AG04450 (cell line): ENCODE results near the gene HOXB2. TPM values are rescaled to one million over a fixed set of nuclear protein-coding genes. Genes with fewer than 3 reads are reported as not detected.

Source experiments
- CTCF ChIA-PET: fragments of 300-600, 350-600 bp; formaldehyde crosslinking; extraction: SDS; loops from one replicate; lab custom pipeline; 2022; ENCODE audit warnings: antibody characterized with exemption, inconsistent platforms; lab: Charles Lee
- POLR2A ChIA-PET: fragments of 350-600 bp; formaldehyde crosslinking; extraction: SDS; loops from one replicate; lab custom pipeline; 2021; ENCODE audit warnings: antibody characterized with exemption, inconsistent platforms; lab: Yijun Ruan, JAX
- DNase-seq: peaks from one replicate; pipeline ENCODE4 v3.0.0-alpha.2; 2011; ENCODE audit warnings: low read depth, low spot score
- H3K27ac ChIP-seq: one replicate; pipeline ENCODE4 v1.5.1; 2012; ENCODE audit warnings: low read depth, low read length, control low read depth
- H3K27me3 ChIP-seq: one replicate; pipeline ENCODE4 v1.6.0; 2012; ENCODE audit warnings: low read length; ENCODE audit not compliant: control insufficient read depth, insufficient read depth
- H3K4me3 ChIP-seq: 2 replicates; pipeline ENCODE4 v1.5.1; 2011; ENCODE audit warnings: mild to moderate bottlenecking, low read depth, low read length, control low read depth
- H3K9me3 ChIP-seq: 2 replicates; pipeline ENCODE4 v1.5.1; 2012; ENCODE audit warnings: low read length; ENCODE audit not compliant: control insufficient read depth, insufficient read depth
- polyA minus RNA-seq: library from RNA; depleted of rRNA, polyadenylated mRNA; stranded (reverse); fragments of >200 nt; gene quantifications from 2 replicates; pipeline ENCODE4 v1.2.3, GENCODE V29; 2011; rRNA and poly(A)+ RNA removed
- polyA plus RNA-seq: library from polyadenylated mRNA; depleted of rRNA; stranded (reverse); fragments of >200 nt; gene quantifications from 2 replicates; pipeline ENCODE4 v1.2.3, GENCODE V29; 2011; rRNA removed
- TF ChIP-seq, protein P1 (sequence below): IDR thresholded peaks from 2 replicates; pipeline ENCODE4 v1.5.1; 2011; ENCODE audit warnings: low read depth, low read length, control low read depth, inconsistent platforms

The HOXB2 gene
- polyA plus RNA-seq (16.3 and 17.9 TPM in 2 replicates), polyA minus RNA-seq (7.4 and 10.2 TPM in 2 replicates)

- TF ChIP-seq, protein P1, sequence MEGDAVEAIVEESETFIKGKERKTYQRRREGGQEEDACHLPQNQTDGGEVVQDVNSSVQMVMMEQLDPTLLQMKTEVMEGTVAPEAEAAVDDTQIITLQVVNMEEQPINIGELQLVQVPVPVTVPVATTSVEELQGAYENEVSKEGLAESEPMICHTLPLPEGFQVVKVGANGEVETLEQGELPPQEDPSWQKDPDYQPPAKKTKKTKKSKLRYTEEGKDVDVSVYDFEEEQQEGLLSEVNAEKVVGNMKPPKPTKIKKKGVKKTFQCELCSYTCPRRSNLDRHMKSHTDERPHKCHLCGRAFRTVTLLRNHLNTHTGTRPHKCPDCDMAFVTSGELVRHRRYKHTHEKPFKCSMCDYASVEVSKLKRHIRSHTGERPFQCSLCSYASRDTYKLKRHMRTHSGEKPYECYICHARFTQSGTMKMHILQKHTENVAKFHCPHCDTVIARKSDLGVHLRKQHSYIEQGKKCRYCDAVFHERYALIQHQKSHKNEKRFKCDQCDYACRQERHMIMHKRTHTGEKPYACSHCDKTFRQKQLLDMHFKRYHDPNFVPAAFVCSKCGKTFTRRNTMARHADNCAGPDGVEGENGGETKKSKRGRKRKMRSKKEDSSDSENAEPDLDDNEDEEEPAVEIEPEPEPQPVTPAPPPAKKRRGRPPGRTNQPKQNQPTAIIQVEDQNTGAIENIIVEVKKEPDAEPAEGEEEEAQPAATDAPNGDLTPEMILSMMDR, result no peak
- ChIA-PET CTCF (no interaction called here), POLR2A (no interaction called here)
- DNase-seq, result no peak
- Histone ChIP-seq H3K4me3 (peak within 1 kb of the TSS; percentile 87), H3K9me3 (no peaks in the 10 kb centered on the region; the same call in 1 of the 2 replicates), H3K27ac (peak within 1 kb of the TSS; percentile 97), H3K27me3 (no peaks in the 10 kb centered on the region)
These were observed at the start of gene HOXB2 for GRCh38 chr17:48545022-48545375. Gene HOXB2 (minus strand): TSS chr17:48545109. CDS start chr17:48544911, 198 bp downstream.

DNA sequence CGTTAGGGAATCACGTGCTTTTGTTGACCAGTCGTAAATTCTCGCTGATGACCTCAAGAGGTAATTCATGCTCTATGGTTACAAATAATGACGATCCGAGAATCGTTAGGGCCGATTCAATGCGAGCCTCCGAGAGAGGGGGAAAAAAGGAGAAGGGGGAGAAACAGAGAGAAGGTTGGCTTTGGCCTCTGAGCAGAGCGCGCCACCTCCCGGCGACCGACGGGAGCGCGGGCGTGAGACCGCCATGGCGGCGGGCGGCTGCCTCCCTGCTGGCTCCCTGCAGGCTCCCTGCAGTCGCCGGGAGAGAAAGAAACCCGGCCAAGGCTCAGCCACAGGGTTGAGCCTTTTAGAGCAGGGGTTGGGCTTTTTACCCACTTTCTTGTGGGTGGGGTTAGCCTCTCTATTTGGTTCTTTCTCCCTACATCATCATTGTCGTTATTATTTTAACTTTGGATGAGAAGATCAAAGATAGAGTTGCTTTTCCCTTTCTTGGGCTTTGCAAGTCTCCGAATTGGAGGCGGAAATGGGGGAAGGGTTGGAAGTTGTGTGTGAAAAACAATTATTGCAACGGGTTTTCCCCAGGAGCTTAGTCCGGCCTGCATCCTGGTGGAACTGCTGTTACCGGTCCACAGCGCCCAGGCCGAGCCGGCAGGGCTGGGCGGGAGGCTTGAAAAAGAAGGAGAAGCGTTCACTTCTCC, 49.1 kb upstream of the HOXB2 start:
- CTCF ChIA-PET, result interaction anchor here (0.6 to 4.8 kb wide), 20 partner anchors 11 to 573 kb away, joined by 3 to 53 read pairs (median 4); partner anchors contain the start of genes HOXB6 and HOXB7
- TF ChIP-seq, protein P1, result peak; percentile 95
- H3K4me3 ChIP-seq, result peak overlapping the region; percentile 89
- POLR2A ChIA-PET, result interaction anchor here (0.8 to 2.3 kb wide), 4 partner anchors 11 to 52 kb away, joined by 3 to 6 read pairs (median 4); no protein-coding TSS in a partner anchor
- peak; percentile 93 for DNase-seq
- H3K27me3 ChIP-seq, result no peaks in the 10 kb centered on the region
- H3K9me3 ChIP-seq, result no peaks in the 10 kb centered on the region; the same call in 1 of the 2 replicates
- H3K27ac ChIP-seq, result peak overlapping the region; percentile 91

DNA sequence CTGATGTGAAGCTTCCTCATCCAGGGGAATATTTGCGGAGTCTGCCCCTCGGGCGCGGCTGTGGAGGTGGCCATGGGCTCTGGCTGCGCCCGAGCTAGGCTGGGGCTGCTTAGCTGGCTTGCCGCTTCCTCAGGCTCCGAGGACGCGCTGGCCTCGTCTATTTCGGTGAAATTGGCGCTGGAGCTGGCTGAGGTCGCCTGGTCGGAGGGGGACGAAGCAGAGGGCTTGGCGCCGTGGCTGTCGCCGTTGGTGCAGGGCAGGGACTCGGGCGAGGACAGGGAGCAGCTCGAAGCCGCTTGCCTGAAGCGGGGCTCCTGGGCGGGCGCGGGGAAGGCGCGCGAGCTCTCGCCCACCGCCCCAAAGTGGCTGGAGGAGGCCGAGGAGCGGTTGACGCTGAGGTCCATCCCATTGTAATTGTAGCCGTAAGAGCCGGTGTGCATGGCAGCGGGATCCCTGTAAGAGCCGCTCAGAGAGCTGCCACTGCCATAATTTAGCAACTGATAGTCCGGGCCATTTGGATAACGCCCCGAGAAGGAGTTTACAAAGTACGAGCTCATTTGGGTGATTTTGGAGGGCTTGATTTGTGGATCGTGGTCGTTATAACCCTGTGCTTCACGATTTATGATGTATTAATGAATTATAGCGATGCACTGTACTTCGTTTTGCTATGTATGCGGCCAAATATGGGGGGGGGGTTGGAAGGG, 48.4 kb upstream of the HOXB2 start, which contains the start of gene HOXB5:
HOXB5 (minus strand) TSS at position 654 of the 704 bp plus-strand sequence; CDS start at position 557, 97 bp downstream.
- no peak for DNase-seq
- Histone ChIP-seq H3K27me3 (no peaks in the 10 kb centered on the region), H3K4me3 (peak within 1 kb of the TSS; percentile 89), H3K27ac (peak within 1 kb of the TSS; percentile 97), H3K9me3 (no peaks in the 10 kb centered on the region; the same call in 1 of the 2 replicates)
- TF ChIP-seq, protein P1, result no peak
- ChIA-PET CTCF (interaction anchor here (0.6 to 4.8 kb wide), 22 partner anchors 12 to 568 kb away, joined by 3 to 53 read pairs (median 5); partner anchors contain the start of genes HOXB6 and HOXB7), POLR2A (interaction anchor here (0.8 to 2.3 kb wide), 5 partner anchors 11 to 242 kb away, joined by 3 to 6 read pairs (median 5); no protein-coding TSS in a partner anchor)

DNA sequence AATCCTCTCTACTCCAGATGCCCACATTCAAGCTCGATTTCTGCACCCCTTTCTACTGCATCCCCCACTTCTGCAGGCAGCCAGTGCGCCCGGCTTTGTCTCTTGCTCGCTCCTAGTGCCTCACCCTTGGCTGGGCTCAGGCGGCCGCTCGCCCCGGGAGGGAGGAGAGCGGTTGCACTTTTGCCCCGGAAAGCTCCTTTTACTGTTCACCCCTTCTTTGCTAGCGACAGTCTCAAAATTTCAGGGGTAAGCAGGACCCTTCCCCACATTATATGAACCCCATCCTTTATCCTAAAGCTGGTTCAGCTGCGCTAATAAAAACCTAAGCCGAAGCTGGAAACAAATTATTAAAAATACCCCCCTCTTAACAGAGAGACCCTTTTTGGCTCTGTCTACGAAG, 47.7 kb upstream of the HOXB2 start:
- Histone ChIP-seq H3K4me3 (peak overlapping the region; percentile 89), H3K27me3 (no peaks in the 10 kb centered on the region), H3K27ac (peak overlapping the region; percentile 97), H3K9me3 (no peaks in the 10 kb centered on the region; the same call in 1 of the 2 replicates)
- DNase-seq, result no peak
- TF ChIP-seq, protein P1, result no peak
- CTCF ChIA-PET, result interaction anchor here (0.5 to 4.8 kb wide), 17 partner anchors 14 to 567 kb away, joined by 3 to 53 read pairs (median 5); no protein-coding TSS in a partner anchor
- POLR2A ChIA-PET, result interaction anchor here (0.6 to 2.3 kb wide), 6 partner anchors 10 to 241 kb away, joined by 3 to 10 read pairs (median 6); no protein-coding TSS in a partner anchor
